ENCODE measurements around the gene SECISBP2. TPM values are rescaled to one million over a fixed set of nuclear protein-coding genes. Genes with fewer than 3 reads are reported as not detected.
"Not testable (repeated sequence)": the region's sequence is repeated elsewhere in the genome, so short reads cannot be mapped to it uniquely, and the experiment has no call there.

Gene SECISBP2, protein sequence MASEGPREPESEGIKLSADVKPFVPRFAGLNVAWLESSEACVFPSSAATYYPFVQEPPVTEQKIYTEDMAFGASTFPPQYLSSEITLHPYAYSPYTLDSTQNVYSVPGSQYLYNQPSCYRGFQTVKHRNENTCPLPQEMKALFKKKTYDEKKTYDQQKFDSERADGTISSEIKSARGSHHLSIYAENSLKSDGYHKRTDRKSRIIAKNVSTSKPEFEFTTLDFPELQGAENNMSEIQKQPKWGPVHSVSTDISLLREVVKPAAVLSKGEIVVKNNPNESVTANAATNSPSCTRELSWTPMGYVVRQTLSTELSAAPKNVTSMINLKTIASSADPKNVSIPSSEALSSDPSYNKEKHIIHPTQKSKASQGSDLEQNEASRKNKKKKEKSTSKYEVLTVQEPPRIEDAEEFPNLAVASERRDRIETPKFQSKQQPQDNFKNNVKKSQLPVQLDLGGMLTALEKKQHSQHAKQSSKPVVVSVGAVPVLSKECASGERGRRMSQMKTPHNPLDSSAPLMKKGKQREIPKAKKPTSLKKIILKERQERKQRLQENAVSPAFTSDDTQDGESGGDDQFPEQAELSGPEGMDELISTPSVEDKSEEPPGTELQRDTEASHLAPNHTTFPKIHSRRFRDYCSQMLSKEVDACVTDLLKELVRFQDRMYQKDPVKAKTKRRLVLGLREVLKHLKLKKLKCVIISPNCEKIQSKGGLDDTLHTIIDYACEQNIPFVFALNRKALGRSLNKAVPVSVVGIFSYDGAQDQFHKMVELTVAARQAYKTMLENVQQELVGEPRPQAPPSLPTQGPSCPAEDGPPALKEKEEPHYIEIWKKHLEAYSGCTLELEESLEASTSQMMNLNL
- 37.6 and 47.9 TPM in 2 replicates for total RNA-seq (2014; rRNA removed; shearing (Covaris generic))

DNA sequence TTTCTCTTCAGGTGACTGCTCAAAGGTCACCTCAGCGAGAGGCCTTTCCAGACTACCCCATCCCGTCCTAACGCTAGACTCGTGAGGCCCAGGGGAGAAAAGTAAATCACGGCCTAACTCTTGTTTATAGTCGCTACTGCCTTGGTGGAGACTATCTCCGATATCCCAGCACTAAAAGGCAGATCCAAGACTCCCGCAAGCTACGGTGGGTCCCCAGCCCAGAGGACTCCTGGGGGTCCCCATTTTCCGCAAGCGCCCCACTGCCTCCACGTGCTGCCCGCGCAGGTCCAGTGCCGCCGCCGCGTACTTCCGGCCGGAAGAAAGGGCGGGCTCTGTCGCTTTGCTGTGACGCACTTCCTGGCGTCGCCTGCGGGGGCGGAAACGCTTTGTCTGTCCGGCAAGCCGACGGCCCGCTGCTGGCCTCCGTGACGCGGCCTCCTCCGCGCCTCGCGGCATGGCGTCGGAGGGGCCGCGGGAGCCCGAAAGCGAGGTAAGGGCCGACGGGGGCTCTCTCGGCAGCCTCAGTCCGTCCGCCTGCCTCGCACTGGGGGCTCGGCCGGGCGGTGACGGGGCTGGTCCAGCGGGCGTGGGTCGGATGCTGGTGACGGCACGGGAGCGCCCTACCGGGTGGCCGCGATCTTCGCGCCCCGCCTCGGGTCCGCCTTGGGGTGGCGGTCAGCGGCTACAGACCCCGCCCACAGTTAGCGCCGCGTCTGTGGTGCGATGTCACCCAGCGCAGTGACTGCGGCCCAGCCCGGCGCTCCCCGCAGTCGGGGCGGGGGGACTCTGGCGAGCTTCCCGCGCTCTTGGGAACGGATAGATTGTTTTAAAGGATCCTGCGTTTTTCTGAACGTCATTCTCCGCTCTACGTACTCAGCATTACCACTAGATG, at the start of gene SECISBP2:
SECISBP2 (plus strand) TSS at position 378 of the 892 bp plus-strand sequence; CDS start at position 455, 77 bp downstream.
- peaks cover 47% of the 10 kb centered on the region for H3K36me3 ChIP-seq
- no peaks in the 10 kb centered on the region for H3K9me3 ChIP-seq (replicated peaks)
- peak within 1 kb of the TSS; percentile 98 for H3K4me3 ChIP-seq
- peaks cover 16% of the 10 kb centered on the region for H3K4me1 ChIP-seq
- H3K27me3 ChIP-seq, result no peaks in the 10 kb centered on the region
- DNase-seq, result peak; percentile 96 to 97
- peak within 1 kb of the TSS; percentile 100 for H3K27ac ChIP-seq

DNA sequence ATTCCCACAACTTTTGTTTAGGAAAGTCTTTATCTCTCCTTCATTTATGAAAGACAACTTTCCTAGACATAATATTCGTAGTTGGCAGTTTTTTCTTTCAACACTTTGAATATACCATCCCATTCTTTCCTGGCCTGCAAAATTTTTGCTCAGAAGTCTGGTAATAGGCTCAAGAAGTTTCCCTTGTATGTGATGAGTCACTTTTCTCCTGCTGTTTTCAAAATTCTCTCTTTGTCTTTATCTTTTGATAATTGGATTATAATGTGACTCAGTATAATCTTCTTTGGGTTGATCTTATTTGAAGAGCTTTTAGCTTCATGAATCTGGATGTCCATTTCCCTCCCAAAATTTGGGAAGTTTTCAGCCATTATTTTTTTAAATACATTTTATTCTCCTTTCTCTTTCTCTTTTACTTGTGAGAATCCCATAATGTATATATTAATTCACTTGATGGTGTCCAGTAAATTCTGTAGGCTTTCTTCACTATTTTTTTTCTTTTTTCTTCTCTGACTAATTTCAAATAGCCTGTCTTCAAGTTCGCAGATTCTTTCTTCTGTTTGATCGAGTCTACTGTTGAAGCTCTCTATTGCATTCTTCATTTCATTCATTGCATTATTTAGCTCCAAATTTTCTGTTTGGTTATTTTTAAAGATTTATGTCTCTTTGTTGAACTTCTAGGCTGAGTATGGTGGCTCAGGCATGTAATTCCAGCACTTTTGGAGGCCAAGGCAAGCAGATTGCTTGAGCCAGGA, 44.6 kb upstream of the SECISBP2 start:
- no peak overlapping the region for H3K4me3 ChIP-seq
- H3K27ac ChIP-seq, result no peak overlapping the region

DNA sequence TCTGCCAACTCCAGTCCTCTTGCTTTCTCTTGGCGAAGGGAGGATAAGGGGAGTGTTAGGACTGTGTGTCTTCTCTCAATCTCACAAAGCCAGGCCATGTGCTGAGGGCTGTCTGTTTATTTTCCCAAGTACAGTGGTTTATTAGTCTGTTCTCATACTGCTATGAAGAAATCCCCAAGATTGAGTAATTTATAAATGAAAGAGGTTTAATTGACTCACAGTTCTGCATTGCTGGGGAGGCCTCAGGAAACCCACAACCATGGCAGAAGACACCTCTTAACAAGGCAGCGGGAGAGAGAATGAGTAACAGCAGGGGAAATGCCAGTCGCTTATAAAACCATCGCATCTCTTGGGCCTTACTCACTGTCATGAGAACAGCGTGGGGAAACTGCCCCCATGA, 43.5 kb upstream of the SECISBP2 start:
- Histone ChIP-seq H3K27me3 (no peaks in the 10 kb centered on the region), H3K4me1 (no peaks in the 10 kb centered on the region), H3K27ac (no peak overlapping the region), H3K36me3 (no peaks in the 10 kb centered on the region), H3K4me3 (no peak overlapping the region), H3K9me3 (replicated peaks) (0 out of 2 replicates have a peak, but pooled peaks cover 2% of the 10 kb centered on the region)
- DNase-seq, result no peak

More for the DNA sequence above, 44.6 kb upstream of the SECISBP2 start:
- H3K9me3 ChIP-seq (replicated peaks), result 0 out of 2 replicates have a peak, but pooled peaks cover 2% of the 10 kb centered on the region
- H3K27me3 ChIP-seq, result no peaks in the 10 kb centered on the region
- DNase-seq, result no peak
- no peaks in the 10 kb centered on the region for H3K4me1 ChIP-seq
- no peaks in the 10 kb centered on the region for H3K36me3 ChIP-seq

GRCh38 chr9:89276040-89276439, 42.3 kb upstream of the SECISBP2 start:
- H3K4me3 ChIP-seq; H3K4me1 ChIP-seq; H3K27me3 ChIP-seq; H3K27ac ChIP-seq; H3K9me3 ChIP-seq (replicated peaks); H3K36me3 ChIP-seq; DNase-seq: not testable (repeated sequence)

DNA sequence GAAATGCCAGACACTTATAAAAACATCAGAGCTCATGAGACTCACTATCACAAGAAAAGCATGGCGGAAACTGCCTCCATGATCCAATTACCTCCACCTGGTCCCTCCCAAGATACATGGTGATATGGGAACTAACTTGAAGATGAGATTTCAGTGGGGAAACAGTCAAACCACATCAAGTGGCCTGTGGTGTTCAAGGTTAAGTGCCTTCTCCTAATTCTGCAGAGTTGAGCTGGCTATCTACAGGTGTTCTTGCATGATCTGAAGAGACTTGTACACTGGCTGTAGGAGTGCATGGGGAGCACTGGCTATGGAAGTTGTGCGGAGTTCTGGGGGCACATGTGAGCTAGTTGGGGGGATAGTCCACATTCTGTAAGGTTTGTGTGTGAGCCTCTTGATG, 41.3 kb upstream of the SECISBP2 start:
- H3K27me3 ChIP-seq, result no peaks in the 10 kb centered on the region
- H3K4me3 ChIP-seq, result no peak overlapping the region
- H3K4me1 ChIP-seq, result no peaks in the 10 kb centered on the region
- no peak for DNase-seq
- H3K27ac ChIP-seq, result no peak overlapping the region
- H3K36me3 ChIP-seq, result no peaks in the 10 kb centered on the region
- H3K9me3 ChIP-seq (replicated peaks), result 0 out of 2 replicates have a peak, but pooled peaks cover 2% of the 10 kb centered on the region

GRCh38 chr9:89277454-89277853, 40.8 kb upstream of the SECISBP2 start:
- Histone ChIP-seq H3K27ac (no peak overlapping the region), H3K27me3 (no peaks in the 10 kb centered on the region), H3K4me3 (no peak overlapping the region), H3K36me3 (no peaks in the 10 kb centered on the region), H3K9me3 (replicated peaks) (0 out of 2 replicates have a peak, but pooled peaks cover 2% of the 10 kb centered on the region), H3K4me1 (no peaks in the 10 kb centered on the region)
- no peak for DNase-seq

DNA sequence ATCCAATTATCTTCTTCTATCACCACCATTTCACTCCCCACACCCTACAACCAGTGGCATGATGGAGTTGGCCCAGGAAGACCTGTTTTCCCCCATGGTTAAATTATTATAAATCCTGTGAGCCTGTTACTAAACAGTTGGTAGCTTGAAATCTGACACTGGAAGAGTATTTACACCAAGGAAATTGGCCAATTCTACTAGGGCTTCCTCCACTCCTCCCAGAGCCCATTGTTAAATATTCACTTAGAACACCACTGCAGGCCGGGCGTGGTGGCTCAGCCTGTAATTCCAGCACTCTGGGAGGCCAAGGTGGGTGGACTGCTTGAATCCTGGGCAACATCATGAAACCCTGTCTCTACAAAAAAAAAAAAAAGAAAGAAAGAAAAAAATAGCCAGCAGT, 39.7 kb upstream of the SECISBP2 start:
- Histone ChIP-seq H3K27me3 (no peaks in the 10 kb centered on the region), H3K9me3 (replicated peaks) (no peaks in the 10 kb centered on the region), H3K4me1 (no peaks in the 10 kb centered on the region), H3K36me3 (no peaks in the 10 kb centered on the region), H3K27ac (no peak overlapping the region), H3K4me3 (no peak overlapping the region)
- no peak for DNase-seq

- no peaks in the 10 kb centered on the region for H3K27me3 ChIP-seq
- no peaks in the 10 kb centered on the region for H3K36me3 ChIP-seq
- no peaks in the 10 kb centered on the region for H3K4me1 ChIP-seq
- H3K27ac ChIP-seq, result no peak overlapping the region
- H3K9me3 ChIP-seq (replicated peaks), result no peaks in the 10 kb centered on the region
- DNase-seq, result peak; percentile 30 to 68
- H3K4me3 ChIP-seq, result no peak overlapping the region
Observed at GRCh38 chr9:89278997-89279739, 39.1 kb upstream of the SECISBP2 start.

DNA sequence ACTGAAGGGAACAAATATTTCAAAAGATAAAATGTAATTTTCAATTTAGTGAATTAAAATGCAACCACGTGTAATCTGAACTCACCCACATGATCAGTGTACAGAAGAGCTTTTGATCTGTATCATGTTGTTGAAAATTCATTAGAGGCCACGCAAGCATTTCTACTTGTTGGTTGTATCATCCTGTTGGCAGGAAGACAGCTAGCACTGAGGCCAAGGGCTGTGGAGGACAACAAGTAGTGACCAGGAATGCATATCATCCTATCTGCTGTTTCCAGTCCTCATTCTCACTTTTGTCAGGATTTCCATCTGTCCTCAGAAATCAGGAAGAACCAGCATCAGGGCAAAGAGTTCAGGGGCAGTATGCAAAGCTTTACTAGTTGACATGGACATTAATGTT, 37.2 kb upstream of the SECISBP2 start:
- no peaks in the 10 kb centered on the region for H3K9me3 ChIP-seq (replicated peaks)
- H3K4me1 ChIP-seq, result no peaks in the 10 kb centered on the region
- no peak for DNase-seq
- no peaks in the 10 kb centered on the region for H3K27me3 ChIP-seq
- no peak overlapping the region for H3K4me3 ChIP-seq
- no peaks in the 10 kb centered on the region for H3K36me3 ChIP-seq
- no peak overlapping the region for H3K27ac ChIP-seq

DNA sequence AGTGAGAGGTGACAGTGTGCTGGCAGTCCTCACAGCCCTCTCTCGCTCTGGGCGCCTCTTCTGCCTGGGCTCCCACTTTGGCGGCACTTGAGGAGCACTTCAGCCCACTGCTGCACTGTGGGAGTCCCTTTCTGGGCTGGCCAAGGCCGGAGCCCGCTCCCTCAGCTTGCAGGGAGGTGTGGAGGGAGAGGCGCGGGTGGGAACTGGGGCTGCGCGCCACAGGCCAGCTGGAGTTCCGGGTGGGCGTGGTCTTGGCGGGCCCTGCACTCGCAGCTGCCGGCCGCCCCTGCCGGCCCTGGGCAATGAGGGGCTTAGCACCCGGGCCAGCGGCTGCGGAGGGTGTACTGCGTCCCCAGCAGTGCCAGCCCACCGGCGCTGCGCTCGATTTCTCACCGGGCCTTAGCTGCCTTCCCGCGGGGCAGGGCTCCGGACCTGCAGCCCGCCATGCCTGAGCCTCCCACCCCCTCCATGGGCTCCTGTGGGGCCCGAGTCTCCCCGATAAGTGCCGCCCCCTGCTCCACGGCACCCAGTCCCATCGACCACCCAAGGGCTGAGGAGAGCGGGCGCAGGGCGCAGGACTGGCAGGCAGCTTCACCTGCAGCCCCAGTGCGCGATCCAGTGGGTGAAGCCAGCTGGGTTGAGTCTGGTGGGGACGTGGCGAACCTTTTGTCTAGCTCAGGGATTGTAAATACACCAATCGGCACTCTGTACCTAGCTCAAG, 35.9 kb upstream of the SECISBP2 start:
- not testable (repeated sequence) for H3K27me3 ChIP-seq; H3K4me1 ChIP-seq; H3K27ac ChIP-seq; H3K9me3 ChIP-seq (replicated peaks); H3K36me3 ChIP-seq
- H3K4me3 ChIP-seq, result peak overlapping the region; percentile 51
- peak; percentile 54 to 60 for DNase-seq

DNA sequence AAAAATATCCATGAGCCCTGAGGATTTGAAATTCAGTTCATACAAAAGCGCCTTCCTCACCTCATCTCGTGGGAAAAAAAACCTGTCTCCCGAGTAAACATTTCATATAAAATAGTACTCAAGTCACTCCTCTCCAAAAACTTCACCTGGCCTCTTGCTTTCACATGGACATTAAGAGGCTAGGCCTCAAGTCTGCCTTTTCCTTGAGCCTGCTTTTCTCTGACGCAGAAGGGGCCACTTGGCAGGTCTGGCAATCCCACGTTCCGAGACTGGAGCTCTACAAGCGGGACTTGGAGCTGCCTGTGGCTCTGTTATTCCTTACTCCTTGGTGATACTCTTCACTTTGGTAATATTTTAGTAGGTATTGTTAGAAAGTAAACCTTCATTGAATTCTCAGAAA, 34.2 kb upstream of the SECISBP2 start:
- H3K27ac ChIP-seq, result no peak overlapping the region
- no peaks in the 10 kb centered on the region for H3K27me3 ChIP-seq
- no peak overlapping the region for H3K4me3 ChIP-seq
- H3K36me3 ChIP-seq, result no peaks in the 10 kb centered on the region
- no peak for DNase-seq
- no peaks in the 10 kb centered on the region for H3K9me3 ChIP-seq (replicated peaks)
- no peaks in the 10 kb centered on the region for H3K4me1 ChIP-seq

GRCh38 chr9:89291741-89292140, 26.6 kb upstream of the SECISBP2 start:
- peaks cover 5% of the 10 kb centered on the region for H3K9me3 ChIP-seq (replicated peaks)
- H3K4me3 ChIP-seq, result no peak overlapping the region
- H3K27me3 ChIP-seq, result no peaks in the 10 kb centered on the region
- no peaks in the 10 kb centered on the region for H3K36me3 ChIP-seq
- H3K4me1 ChIP-seq, result no peaks in the 10 kb centered on the region
- DNase-seq, result no peak
- no peak overlapping the region for H3K27ac ChIP-seq

DNA sequence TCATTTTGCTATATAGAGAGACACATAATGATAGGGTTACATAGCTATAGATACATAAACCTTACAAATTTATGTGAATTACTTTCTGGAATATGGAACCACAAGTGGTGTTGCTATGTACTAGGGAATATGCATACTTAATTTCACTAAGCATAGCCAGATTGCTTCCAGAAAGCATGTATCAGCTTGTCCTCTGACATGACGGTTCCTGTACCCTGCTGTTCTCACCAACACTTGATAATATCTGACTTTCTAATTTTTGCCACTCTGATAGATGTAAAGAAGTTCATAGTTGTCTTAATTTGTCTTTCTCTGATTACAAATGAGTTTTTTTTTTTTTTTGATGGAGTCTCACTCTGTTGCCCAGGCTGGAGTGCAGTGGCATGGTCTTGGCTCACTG, 25.3 kb upstream of the SECISBP2 start:
- H3K27me3 ChIP-seq, result no peaks in the 10 kb centered on the region
- peaks cover 5% of the 10 kb centered on the region for H3K9me3 ChIP-seq (replicated peaks)
- no peaks in the 10 kb centered on the region for H3K36me3 ChIP-seq
- no peak overlapping the region for H3K4me3 ChIP-seq
- no peak overlapping the region for H3K27ac ChIP-seq
- no peaks in the 10 kb centered on the region for H3K4me1 ChIP-seq
- DNase-seq, result no peak

Data from SJCRH30 (cell line).